ENCODE results near the gene MPZL1. TPM values are rescaled to one million over a fixed set of nuclear protein-coding genes. Genes with fewer than 3 reads are reported as not detected.
A peak's percentile ranks its signal among the peaks of the same experiment; 100 is the strongest.

Gene MPZL1
- total and polyA plus RNA-seq, 2 donors (not counting 3 experiments of a cell fraction or from before 2014, with no cell fraction given) = 41.7 to 99.1 TPM

DNA sequence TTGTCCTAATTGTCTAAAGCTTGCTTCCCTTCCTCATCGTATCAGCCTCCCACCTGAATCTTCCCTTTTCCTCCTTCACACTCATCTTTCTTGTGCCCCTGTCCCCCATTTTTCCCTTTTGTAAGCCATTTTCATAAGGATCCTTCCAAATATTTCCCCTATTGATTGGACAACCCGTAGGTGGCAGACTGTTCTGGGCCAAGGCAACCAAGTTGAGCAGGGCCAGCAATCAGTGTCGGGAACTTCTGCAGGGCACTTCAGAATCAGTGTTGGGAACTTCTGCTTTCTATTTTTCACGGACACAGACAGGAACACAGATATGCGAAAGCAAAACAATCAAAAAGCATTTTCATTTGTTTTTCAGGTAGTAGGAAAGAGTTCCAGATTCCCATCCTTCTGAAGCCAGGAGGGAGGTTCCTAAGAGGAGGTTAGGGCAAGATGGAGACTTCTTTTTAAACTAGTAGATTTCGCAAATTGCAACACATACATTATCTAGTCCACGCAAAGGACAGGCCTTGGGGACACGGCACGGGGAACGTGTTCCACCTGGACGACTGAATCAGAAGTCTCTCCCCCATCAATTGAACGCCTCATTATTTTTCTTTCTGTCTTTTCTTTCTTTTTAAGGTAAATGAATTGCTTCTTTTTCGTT is 691 bp upstream of the MPZL1 start:
- Histone ChIP-seq H3K9me3 (replicated peaks; ENCODE audit: control insufficient read depth, insufficient read depth, low read length) (no peaks in the 10 kb centered on the region), H3K9ac (replicated peaks; ENCODE audit: extremely low read depth, insufficient read depth, low read length) (peak overlapping the region; percentile 32), H3K4me1 (ENCODE audit: control insufficient read depth, extremely low read depth, insufficient read depth, low read length) (peaks cover 26% of the 10 kb centered on the region), H3K9me1 (replicated peaks; ENCODE audit: control insufficient read depth, extremely low read depth, insufficient read depth, low read length) (no peaks in the 10 kb centered on the region), H2AFZ (ENCODE audit: low read depth, low read length) (peak overlapping the region; percentile 58), H3K4me2 (ENCODE audit: insufficient read depth, low read length) (peak overlapping the region; percentile 73), H4K20me1 (replicated peaks; ENCODE audit: control insufficient read depth, extremely low read depth, insufficient read depth, low read length) (peaks cover 6% of the 10 kb centered on the region), H3K27ac (ENCODE audit: insufficient read depth, low read depth, low read length) (peak overlapping the region; percentile 29), H3K79me2 (ENCODE audit: control insufficient read depth, insufficient read depth, low read length) (peaks cover 37% of the 10 kb centered on the region), H3K27me3 (ENCODE audit: control insufficient read depth in 2 of 2, insufficient read depth in 2 of 2, low read length in 2 of 2) (no peaks in the 10 kb centered on the region), H3K4me3 (replicated peaks in 1 of 3; ENCODE audit: insufficient read depth in 1 of 3, low read depth in 1 of 3, low read length in 3 of 3) (peak overlapping the region; percentile 59 to 97 (median 72)), H3K36me3 (ENCODE audit: control insufficient read depth in 2 of 2, extremely low read depth in 1 of 2, insufficient read depth in 2 of 2, low read length in 2 of 2) (no peaks in the 10 kb centered on the region)
- dilution Hi-C loops (cut with MboI; ENCODE audit: extremely low pct_ligation_motif_present, low sequenced_read_pairs) (no loop called here), intact Hi-C loops (cut with micrococcal nuclease) (loop anchor here (1.0 to 5.0 kb wide), 4 partner anchors 82 to 416 kb away; partner anchors contain the start of genes DCAF6 and GPR161)
- ChIA-PET CTCF (interaction anchor here (0.7 to 2.1 kb wide), 5 partner anchors 27 to 365 kb away, joined by 3 to 29 read pairs (median 8); no protein-coding TSS in a partner anchor), POLR2A (no interaction called here)
- FAIRE-seq (peak; percentile 42), DNase-seq (ENCODE audit: low read depth, low spot score) (peak; percentile 72)
- BruUV-seq (replicated peaks) = TSS peak; percentile 40
- no peak for TF ChIP-seq GATA2 (IDR thresholded peaks at IDR 0.05; ENCODE audit: insufficient read depth, insufficient read length, low read depth, low read length)
- no peak for TF ChIP-seq JUN (IDR thresholded peaks at IDR 0.05; ENCODE audit: borderline replicate concordance, insufficient read depth, insufficient read length, low read depth)
- TF ChIP-seq, protein P1, sequence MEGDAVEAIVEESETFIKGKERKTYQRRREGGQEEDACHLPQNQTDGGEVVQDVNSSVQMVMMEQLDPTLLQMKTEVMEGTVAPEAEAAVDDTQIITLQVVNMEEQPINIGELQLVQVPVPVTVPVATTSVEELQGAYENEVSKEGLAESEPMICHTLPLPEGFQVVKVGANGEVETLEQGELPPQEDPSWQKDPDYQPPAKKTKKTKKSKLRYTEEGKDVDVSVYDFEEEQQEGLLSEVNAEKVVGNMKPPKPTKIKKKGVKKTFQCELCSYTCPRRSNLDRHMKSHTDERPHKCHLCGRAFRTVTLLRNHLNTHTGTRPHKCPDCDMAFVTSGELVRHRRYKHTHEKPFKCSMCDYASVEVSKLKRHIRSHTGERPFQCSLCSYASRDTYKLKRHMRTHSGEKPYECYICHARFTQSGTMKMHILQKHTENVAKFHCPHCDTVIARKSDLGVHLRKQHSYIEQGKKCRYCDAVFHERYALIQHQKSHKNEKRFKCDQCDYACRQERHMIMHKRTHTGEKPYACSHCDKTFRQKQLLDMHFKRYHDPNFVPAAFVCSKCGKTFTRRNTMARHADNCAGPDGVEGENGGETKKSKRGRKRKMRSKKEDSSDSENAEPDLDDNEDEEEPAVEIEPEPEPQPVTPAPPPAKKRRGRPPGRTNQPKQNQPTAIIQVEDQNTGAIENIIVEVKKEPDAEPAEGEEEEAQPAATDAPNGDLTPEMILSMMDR (IDR thresholded peaks at IDR 0.05; ENCODE audit: extremely low read depth in 1 of 2, insufficient read depth in 1 of 2, low read depth in 1 of 2, low read length in 2 of 2) = peak; percentile 35 to 37
